GM19463 (cell line): ENCODE data around the gene CTSK.

Source experiments
- ATAC-seq: cut with Tn5 transposase; IDR thresholded peaks from one replicate; pipeline ENCODE4 v1.9.1; 2021; ENCODE audit warnings: mild to moderate bottlenecking, moderate library complexity; ENCODE audit not compliant: unreplicated experiment

The CTSK gene

GRCh38 chr1:150763018-150763417 lies 45.0 kb downstream of the CTSK start:
- no peak for ATAC-seq

GRCh38 chr1:150762552-150762951 lies 45.5 kb downstream of the CTSK start:
- ATAC-seq, result no peak

DNA sequence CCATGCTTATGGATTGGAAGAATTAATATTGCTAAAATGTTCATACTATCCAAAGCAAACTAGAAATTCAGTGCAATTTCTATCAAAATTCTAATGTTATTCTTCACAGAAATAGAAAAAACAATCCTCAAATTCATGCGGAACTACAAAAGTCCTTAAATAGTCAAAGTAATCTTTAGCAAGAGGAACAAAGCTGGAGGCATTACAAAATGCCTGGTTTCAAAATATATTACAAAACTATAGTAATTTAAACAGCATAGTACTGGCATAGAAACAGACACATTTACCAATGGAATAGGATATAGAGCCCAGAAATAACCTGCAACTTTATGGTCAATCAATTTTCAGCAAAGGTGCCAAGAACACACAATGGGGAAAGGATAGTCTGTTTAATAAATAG lies 46.3 kb downstream of the CTSK start:
- ATAC-seq, result no peak

GRCh38 chr1:150760013-150760412 lies 48.0 kb downstream of the CTSK start:
- ATAC-seq, result no peak

- no peak for ATAC-seq
These were observed 54.6 kb downstream of the CTSK start for GRCh38 chr1:150753416-150753815.

DNA sequence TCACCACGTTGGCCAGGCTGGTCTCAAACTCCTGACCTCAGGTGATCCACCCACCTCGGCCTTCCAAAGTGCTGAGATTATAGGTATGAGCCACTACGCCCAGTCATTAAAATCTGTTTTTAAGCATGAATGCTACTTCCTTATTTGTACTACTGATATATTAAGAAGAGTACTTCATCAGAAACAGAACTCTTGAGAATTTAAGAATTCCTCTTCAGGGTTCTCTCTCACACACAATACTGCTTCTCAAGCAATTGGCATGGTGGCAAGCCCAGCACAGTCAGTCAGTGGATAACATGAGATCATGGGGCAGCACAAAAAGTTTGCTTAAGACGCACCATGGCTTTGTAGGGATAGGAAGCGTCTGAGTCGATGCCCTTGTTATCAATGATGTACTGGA lies 56.6 kb downstream of the CTSK start:
- no peak for ATAC-seq

GRCh38 chr1:150749720-150750311 lies 58.2 kb downstream of the CTSK start:
- ATAC-seq, result no peak

DNA sequence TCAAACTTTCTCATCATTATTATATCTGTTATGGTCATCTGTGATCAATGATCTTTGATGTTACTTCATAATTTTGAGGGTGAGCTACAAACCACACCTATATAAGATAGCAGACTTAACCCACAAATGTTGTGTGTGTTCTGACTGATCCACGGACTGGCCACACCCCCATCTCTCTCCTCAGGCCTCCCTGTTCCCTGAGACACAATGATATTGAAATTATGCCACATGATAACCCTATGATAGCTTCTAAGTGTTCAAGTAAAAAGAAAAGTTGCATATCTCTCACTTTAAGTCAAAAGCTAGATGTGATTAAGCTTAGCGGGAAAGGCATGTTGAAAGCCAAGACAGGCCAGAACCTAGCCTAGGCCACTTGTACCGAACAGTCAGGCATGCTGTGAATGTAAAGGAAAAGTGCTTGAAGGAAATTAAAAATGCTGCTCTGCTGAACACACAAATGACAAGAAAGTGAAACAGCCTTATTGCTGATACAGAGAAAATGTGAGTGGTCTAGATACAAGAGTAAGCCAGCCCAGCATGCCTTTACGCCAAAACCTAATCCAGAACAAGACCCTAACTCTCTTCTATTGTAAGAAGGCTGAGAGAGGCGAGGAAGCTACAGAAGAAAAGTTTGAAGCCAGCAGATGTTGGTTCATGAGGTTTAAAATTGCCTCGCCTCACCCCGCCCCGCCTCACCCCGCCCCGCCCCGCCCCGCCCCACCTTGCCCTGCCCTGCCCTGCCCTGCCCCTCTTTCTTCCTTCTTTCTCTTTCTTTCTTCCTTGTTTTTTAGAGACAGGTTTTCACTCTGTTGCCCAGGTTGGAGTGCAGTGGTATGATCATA lies 59.0 kb downstream of the CTSK start:
- ATAC-seq, result no peak
